HEK293 (cell line): ENCODE data around the gene GOSR2.

Source experiments
- CTCF ChIA-PET: fragments of 350-600 bp; formaldehyde crosslinking; extraction: SDS; loops from one replicate; lab custom pipeline; 2021; ENCODE audit warnings: antibody characterized with exemption; lab: Yijun Ruan, JAX
- POLR2A ChIA-PET: fragments of 300-600 bp; formaldehyde crosslinking; extraction: SDS; loops from one replicate; lab custom pipeline; 2020; ENCODE audit warnings: antibody characterized with exemption, inconsistent platforms; lab: Yijun Ruan, JAX
- H3K27ac ChIP-seq: fragments of 200-500 bp; sonication (Bioruptor generic); 2 replicates; pipeline ENCODE4 v1.5.1; 2014; ENCODE audit warnings: low read depth, low read length, control low read depth, inconsistent platforms; ENCODE audit errors: extremely low read depth
- H3K36me3 ChIP-seq, 2 experiments: fragments of 200-500 bp in 1 of 2; sonication (Bioruptor generic) in 1 of 2; 1 replicate in 1 of 2; 2 replicates in 1 of 2; pipeline ENCODE4 v1.5.1; 2014 to 2017; ENCODE audit warnings: inconsistent platforms in 2 of 2, low read length in 2 of 2; ENCODE audit not compliant: control insufficient read depth in 2 of 2, insufficient read depth in 1 of 2
- H3K4me1 ChIP-seq: fragments of 200-500 bp; sonication (Bioruptor generic); 2 replicates; pipeline ENCODE4 v1.5.1; 2014; ENCODE audit warnings: mild to moderate bottlenecking, low read length, inconsistent platforms; ENCODE audit not compliant: control insufficient read depth, insufficient read depth
- H3K4me3 ChIP-seq: 2 replicates; pipeline ENCODE4 v1.5.1; 2011; ENCODE audit warnings: low read depth, mild to moderate bottlenecking, control low read depth, low read length, moderate library complexity
- H3K9me3 ChIP-seq: fragments of 200-500 bp; sonication (Bioruptor generic); 2 replicates; pipeline ENCODE4 v1.5.1; 2014; ENCODE audit warnings: low read depth, low read length, inconsistent platforms; ENCODE audit not compliant: control insufficient read depth, insufficient read depth
- OSR2 ChIP-seq: fragments of 450-650 bp; formaldehyde crosslinking; IDR thresholded peaks from 2 replicates; pipeline ENCODE4 v1.5.1; 2016; ENCODE audit warnings: missing biosample characterization, missing genetic modification characterization
- RBAK ChIP-seq: fragments of 450-650 bp; formaldehyde crosslinking; IDR thresholded peaks from 2 replicates; pipeline ENCODE4 v1.5.1; 2016; ENCODE audit warnings: missing biosample characterization, missing genetic modification characterization
- SETDB1 ChIP-seq: IDR thresholded peaks from one replicate; pipeline ENCODE4 v1.6.1; 2017; ENCODE audit warnings: mild to moderate bottlenecking, low read length, moderate library complexity, mixed read lengths; ENCODE audit not compliant: insufficient read length
- YY1 ChIP-seq: fragments of 450-650 bp; formaldehyde crosslinking; IDR thresholded peaks from 2 replicates; pipeline ENCODE4 v1.5.1; 2018; ENCODE audit warnings: missing biosample characterization, missing genetic modification characterization
- YY2 ChIP-seq: fragments of 450-650 bp; formaldehyde crosslinking; IDR thresholded peaks from 2 replicates; pipeline ENCODE4 v1.5.1; 2016; ENCODE audit warnings: missing biosample characterization, missing genetic modification characterization
- ZEB2 ChIP-seq: fragments of 450-650 bp; formaldehyde crosslinking; IDR thresholded peaks from 2 replicates; pipeline ENCODE4 v1.5.1; 2016; ENCODE audit warnings: missing biosample characterization, missing genetic modification characterization
- ZFHX2 ChIP-seq: fragments of 450-650 bp; formaldehyde crosslinking; conservative IDR thresholded peaks from 2 replicates; pipeline ENCODE4 v1.5.1; 2016; ENCODE audit warnings: missing biosample characterization, missing genetic modification characterization
- ZFP41 ChIP-seq: fragments of 450-650 bp; formaldehyde crosslinking; IDR thresholded peaks from 2 replicates; pipeline ENCODE4 v1.5.1; 2016; ENCODE audit warnings: missing biosample characterization, missing genetic modification characterization, borderline replicate concordance
- ZNF184 ChIP-seq: fragments of 450-650 bp; IDR thresholded peaks from 2 replicates; pipeline ENCODE4 v1.5.1; 2018; ENCODE audit warnings: missing biosample characterization, mild to moderate bottlenecking, missing genetic modification characterization
- ZNF214 ChIP-seq: fragments of 450-650 bp; formaldehyde crosslinking; IDR thresholded peaks from 2 replicates; pipeline ENCODE4 v1.5.1; 2017; ENCODE audit warnings: missing biosample characterization, mild to moderate bottlenecking, missing genetic modification characterization, borderline replicate concordance
- ZNF23 ChIP-seq: fragments of 450-650 bp; formaldehyde crosslinking; IDR thresholded peaks from 2 replicates; pipeline ENCODE4 v1.5.1; 2016; ENCODE audit warnings: missing biosample characterization, missing genetic modification characterization, borderline replicate concordance
- ZNF24 ChIP-seq: fragments of 450-650 bp; formaldehyde crosslinking; IDR thresholded peaks from 2 replicates; pipeline ENCODE4 v1.5.1; 2016; ENCODE audit warnings: missing biosample characterization, missing genetic modification characterization
- ZNF335 ChIP-seq: fragments of 450-650 bp; formaldehyde crosslinking; conservative IDR thresholded peaks from 2 replicates; pipeline ENCODE4 v1.5.1; 2016; ENCODE audit warnings: missing biosample characterization, missing genetic modification characterization
- ZNF391 ChIP-seq: fragments of 450-650 bp; formaldehyde crosslinking; IDR thresholded peaks from 2 replicates; pipeline ENCODE4 v1.5.1; 2016; ENCODE audit warnings: low read depth, missing biosample characterization, missing genetic modification characterization, borderline replicate concordance
- ZNF510 ChIP-seq: fragments of 450-650 bp; formaldehyde crosslinking; IDR thresholded peaks from 2 replicates; pipeline ENCODE4 v1.5.1; 2018; ENCODE audit warnings: mild to moderate bottlenecking, missing genetic modification characterization, missing biosample characterization; ENCODE audit not compliant: insufficient replicate concordance
- ZNF514 ChIP-seq: fragments of 450-650 bp; formaldehyde crosslinking; IDR thresholded peaks from 2 replicates; pipeline ENCODE4 v1.5.1; 2016; ENCODE audit warnings: missing biosample characterization, missing genetic modification characterization
- ZNF548 ChIP-seq: fragments of 450-650 bp; formaldehyde crosslinking; IDR thresholded peaks from 2 replicates; pipeline ENCODE4 v1.5.1; 2016; ENCODE audit warnings: missing biosample characterization, missing genetic modification characterization
- ZNF549 ChIP-seq: fragments of 450-650 bp; IDR thresholded peaks from 2 replicates; pipeline ENCODE4 v1.5.1; 2018; ENCODE audit warnings: missing biosample characterization, missing genetic modification characterization, mild to moderate bottlenecking, inconsistent platforms, moderate library complexity
- ZNF596 ChIP-seq: fragments of 450-650 bp; IDR thresholded peaks from 2 replicates; pipeline ENCODE4 v1.5.0; 2018; ENCODE audit warnings: missing biosample characterization, mild to moderate bottlenecking, missing genetic modification characterization, moderate library complexity
- ZNF670 ChIP-seq: fragments of 450-650 bp; formaldehyde crosslinking; IDR thresholded peaks from 2 replicates; pipeline ENCODE4 v1.5.1; 2016; ENCODE audit warnings: missing biosample characterization, missing genetic modification characterization, low read depth
- ZNF747 ChIP-seq: fragments of 450-650 bp; formaldehyde crosslinking; IDR thresholded peaks from 2 replicates; pipeline ENCODE4 v1.5.1; 2016; ENCODE audit warnings: missing biosample characterization, missing genetic modification characterization
- ZNF768 ChIP-seq: fragments of 450-650 bp; formaldehyde crosslinking; IDR thresholded peaks from 2 replicates; pipeline ENCODE4 v1.5.1; 2018; ENCODE audit warnings: missing biosample characterization, mild to moderate bottlenecking, missing genetic modification characterization
- ZNF792 ChIP-seq: fragments of 450-650 bp; formaldehyde crosslinking; IDR thresholded peaks from 2 replicates; pipeline ENCODE4 v1.5.1; 2016; ENCODE audit warnings: missing biosample characterization, missing genetic modification characterization
- ZSCAN16 ChIP-seq: fragments of 450-650 bp; formaldehyde crosslinking; IDR thresholded peaks from 2 replicates; pipeline ENCODE4 v1.5.1; 2016; ENCODE audit warnings: missing biosample characterization, missing genetic modification characterization
- TF ChIP-seq, protein P1 (sequence below): fragments of 450-650 bp; IDR thresholded peaks from 2 replicates; pipeline ENCODE4 v1.5.1; 2018; ENCODE audit warnings: missing biosample characterization, mild to moderate bottlenecking, missing genetic modification characterization

GOSR2 gene

GRCh38 chr17:46886310-46886663, 36.7 kb upstream of the GOSR2 start:
- H3K4me1 ChIP-seq = no peaks in the 10 kb centered on the region
- H3K36me3 ChIP-seq = no peaks in the 10 kb centered on the region
- ChIA-PET POLR2A (no interaction called here), CTCF (interaction anchor here (0.6 to 0.8 kb wide), 2 partner anchors 56 to 87 kb away, joined by 3 read pairs; no protein-coding TSS in a partner anchor)
- H3K4me3 ChIP-seq = no peak overlapping the region
- no peak overlapping the region for H3K27ac ChIP-seq
- TF ChIP-seq ZNF184 (tag by site-specific recombination) = no peak
- no peak for TF ChIP-seq OSR2 (tag by site-specific recombination)
- TF ChIP-seq ZNF768 = no peak
- no peak for TF ChIP-seq ZNF549 (tag by site-specific recombination)
- no peak for TF ChIP-seq ZFP41 (tag by site-specific recombination)
- no peak for TF ChIP-seq ZNF792 (tag by site-specific recombination)
- TF ChIP-seq ZEB2 (tag by site-specific recombination) = no peak
- TF ChIP-seq, protein P1, sequence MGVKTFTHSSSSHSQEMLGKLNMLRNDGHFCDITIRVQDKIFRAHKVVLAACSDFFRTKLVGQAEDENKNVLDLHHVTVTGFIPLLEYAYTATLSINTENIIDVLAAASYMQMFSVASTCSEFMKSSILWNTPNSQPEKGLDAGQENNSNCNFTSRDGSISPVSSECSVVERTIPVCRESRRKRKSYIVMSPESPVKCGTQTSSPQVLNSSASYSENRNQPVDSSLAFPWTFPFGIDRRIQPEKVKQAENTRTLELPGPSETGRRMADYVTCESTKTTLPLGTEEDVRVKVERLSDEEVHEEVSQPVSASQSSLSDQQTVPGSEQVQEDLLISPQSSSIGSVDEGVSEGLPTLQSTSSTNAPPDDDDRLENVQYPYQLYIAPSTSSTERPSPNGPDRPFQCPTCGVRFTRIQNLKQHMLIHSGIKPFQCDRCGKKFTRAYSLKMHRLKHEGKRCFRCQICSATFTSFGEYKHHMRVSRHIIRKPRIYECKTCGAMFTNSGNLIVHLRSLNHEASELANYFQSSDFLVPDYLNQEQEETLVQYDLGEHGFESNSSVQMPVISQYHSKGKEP = no peak
- no peak for TF ChIP-seq ZNF747
- H3K9me3 ChIP-seq = no peaks in the 10 kb centered on the region

GRCh38 chr17:46887717-46888116, 35.2 kb upstream of the GOSR2 start:
- H3K36me3 ChIP-seq = no peaks in the 10 kb centered on the region
- no peak overlapping the region for H3K4me3 ChIP-seq
- H3K4me1 ChIP-seq = no peaks in the 10 kb centered on the region
- ChIA-PET POLR2A (interaction anchor here (0.6 kb wide), 1 partner anchor 42 kb away, joined by 6 read pairs; no protein-coding TSS in a partner anchor), CTCF (no interaction called here)
- H3K9me3 ChIP-seq = no peaks in the 10 kb centered on the region
- H3K27ac ChIP-seq = no peak overlapping the region
- TF ChIP-seq YY2 (tag by site-specific recombination) (no peak), ZNF391 (no peak), ZFHX2 (tag by site-specific recombination) (no peak), RBAK (tag by site-specific recombination) (no peak), ZNF23 (tag by site-specific recombination) (no peak), ZNF24 (no peak), ZNF548 (tag by site-specific recombination) (no peak)

DNA sequence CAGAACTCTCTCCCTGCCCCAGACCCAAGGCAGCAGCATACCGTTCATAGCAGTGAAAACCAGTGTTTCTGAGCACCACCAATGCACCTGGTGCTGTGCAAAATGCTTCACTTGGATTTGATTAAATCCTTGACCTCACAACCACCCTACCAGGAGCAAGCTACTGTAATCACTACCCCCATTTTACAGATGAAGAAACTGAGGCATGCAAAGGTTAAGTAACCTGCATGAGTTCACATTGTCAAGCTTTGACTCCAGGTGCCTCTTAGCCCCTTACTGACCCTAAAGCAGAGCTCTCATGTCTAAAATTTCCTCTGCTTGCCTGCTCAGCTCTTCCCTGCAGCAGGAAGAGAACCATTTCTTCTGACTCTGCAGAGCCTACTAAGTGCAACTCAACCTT, 34.2 kb upstream of the GOSR2 start:
- H3K4me3 ChIP-seq = no peak overlapping the region
- no peaks in the 10 kb centered on the region for H3K4me1 ChIP-seq
- no peak overlapping the region for H3K27ac ChIP-seq
- H3K36me3 ChIP-seq = no peaks in the 10 kb centered on the region
- no peak for TF ChIP-seq ZSCAN16 (tag by site-specific recombination)
- TF ChIP-seq ZNF514 (tag by site-specific recombination) = no peak
- no peak for TF ChIP-seq ZNF214 (tag by site-specific recombination)
- TF ChIP-seq YY1 = no peak
- ChIA-PET CTCF (interaction anchor here (1.4 kb wide), 1 partner anchor 45 kb away, joined by 4 read pairs; no protein-coding TSS in a partner anchor), POLR2A (no interaction called here)
- H3K9me3 ChIP-seq = no peaks in the 10 kb centered on the region

DNA sequence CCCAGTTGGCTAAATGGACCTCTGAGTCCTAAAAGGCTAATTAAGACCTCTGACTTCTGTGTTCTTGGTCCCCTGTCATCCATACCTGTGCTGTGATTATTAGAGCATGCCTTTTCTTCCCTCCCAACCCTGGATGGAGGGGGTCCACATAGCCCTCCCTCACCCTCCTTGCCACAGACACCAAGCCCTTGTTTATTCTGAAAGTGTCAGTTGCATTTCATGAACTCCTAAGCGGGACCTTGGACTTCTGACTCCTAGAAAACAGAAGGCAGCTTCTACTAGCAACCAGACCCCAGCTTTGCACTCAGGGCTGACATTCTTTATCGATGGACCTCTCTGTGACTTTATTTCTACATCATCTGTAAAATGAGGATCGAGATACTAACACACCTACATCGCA, 33.4 kb upstream of the GOSR2 start:
- no peaks in the 10 kb centered on the region for H3K9me3 ChIP-seq
- no peaks in the 10 kb centered on the region for H3K36me3 ChIP-seq
- TF ChIP-seq ZNF596 (tag by site-specific recombination) (no peak), SETDB1 (no peak), RBAK (tag by site-specific recombination) (no peak), ZNF670 (tag by site-specific recombination) (no peak), ZNF335 (no peak), ZNF510 (tag by site-specific recombination) (no peak)
- H3K4me3 ChIP-seq = no peak overlapping the region
- H3K27ac ChIP-seq = no peak overlapping the region
- no peaks in the 10 kb centered on the region for H3K4me1 ChIP-seq
- ChIA-PET CTCF (interaction anchor here (1.4 kb wide), 1 partner anchor 46 kb away, joined by 4 read pairs; no protein-coding TSS in a partner anchor), POLR2A (no interaction called here)
